GM12878 (cell line): Measurements from ENCODE around the gene TRIP12. TPM values are rescaled to one million over a fixed set of nuclear protein-coding genes. Genes with fewer than 3 reads are reported as not detected.

Experiments
- ATAC-seq: fragments of 200-7000 bp; cut with Tn5 transposase; 3 replicates; pipeline ENCODE4 v1.9.1; 2020; ENCODE audit warnings: mild to moderate bottlenecking, moderate library complexity
- BruUV-seq: library from RNA; stranded (reverse); fragments of 400-500 nt; replicated peaks from 2 replicates; lab custom pipeline; 2021; lab: Mats Ljungman, UMichigan
- CTCF ChIA-PET: fragments of 300-600 bp; sonication (Branson Sonifier 250); formaldehyde crosslinking; extraction: SDS; loops from one replicate; lab custom pipeline; 2021; ENCODE audit warnings: inconsistent platforms; lab: Yijun Ruan, JAX
- POLR2A ChIA-PET: fragments of 350-600 bp; formaldehyde crosslinking; extraction: SDS; loops from one replicate; lab custom pipeline; 2021; ENCODE audit warnings: inconsistent platforms; lab: Charles Lee
- RAD21 ChIA-PET: fragments of 300-600 bp; sonication (Branson Sonifier 250); formaldehyde crosslinking; loops from one replicate; lab custom pipeline; 2023; ENCODE audit warnings: antibody characterized with exemption; ENCODE audit not compliant: unreplicated experiment; lab: Charles Lee
- SMC1A ChIA-PET: fragments of 300-600 bp; sonication (Branson Sonifier 250); formaldehyde crosslinking; loops from one replicate; lab custom pipeline; 2023; ENCODE audit not compliant: unreplicated experiment, uncharacterized antibody; lab: Charles Lee
- DNase-seq: peaks from one replicate; pipeline ENCODE4 v3.0.0-alpha.2; 2011; ENCODE audit warnings: low read depth, low spot score
- FAIRE-seq: peaks from 3 replicates; lab custom pipeline; 2011; peaks lifted over from hg19 to GRCh38; lab: Jason Lieb, UNC
- H2AFZ ChIP-seq: 2 replicates; pipeline ENCODE4 v1.6.0; 2011; ENCODE audit warnings: low read depth, low read length, control low read depth; ENCODE audit not compliant: control insufficient read depth
- H3K27ac ChIP-seq: 2 replicates; pipeline ENCODE4 v1.5.1; 2011; ENCODE audit warnings: control low read depth; ENCODE audit not compliant: control insufficient read depth, insufficient read depth
- H3K27me3 ChIP-seq, 2 experiments: replicated peaks in 1 of 2; 2 replicates each; pipeline versions ENCODE4 v1.6.0 to v1.6.1; 2011; ENCODE audit warnings: low read length in 1 of 2; ENCODE audit not compliant: control insufficient read depth in 2 of 2, insufficient read depth in 2 of 2
- H3K36me3 ChIP-seq, 2 experiments: 2 replicates each; pipeline ENCODE4 v1.5.1; 2011; ENCODE audit warnings: low read length in 1 of 2; ENCODE audit not compliant: control insufficient read depth in 2 of 2, insufficient read depth in 2 of 2
- H3K4me1 ChIP-seq: 2 replicates; pipeline ENCODE4 v1.6.1; 2011; ENCODE audit warnings: mild to moderate bottlenecking, low read length, moderate library complexity, mixed read lengths; ENCODE audit not compliant: control insufficient read depth, insufficient read depth
- H3K4me2 ChIP-seq: 2 replicates; pipeline ENCODE4 v1.6.0; 2011; ENCODE audit warnings: control low read depth; ENCODE audit not compliant: control insufficient read depth, insufficient read depth
- H3K4me3 ChIP-seq: fragments of 200-600 bp; sonication (generic); 2 replicates; pipeline ENCODE4 v1.5.1; 2016
- H3K79me2 ChIP-seq: 2 replicates; pipeline ENCODE4 v1.6.0; 2011; ENCODE audit warnings: low read length; ENCODE audit not compliant: control insufficient read depth, insufficient read depth
- H3K9ac ChIP-seq: 2 replicates; pipeline ENCODE4 v1.8.0; 2011; ENCODE audit warnings: low read length, control low read depth, mixed read lengths; ENCODE audit not compliant: control insufficient read depth, insufficient read depth
- H3K9me3 ChIP-seq: replicated peaks from 3 replicates; pipeline ENCODE4 v1.5.1; 2011; ENCODE audit warnings: mild to moderate bottlenecking, low read length; ENCODE audit not compliant: control insufficient read depth, insufficient read depth
- H4K20me1 ChIP-seq: 2 replicates; pipeline ENCODE4 v1.6.0; 2011; ENCODE audit not compliant: control insufficient read depth, insufficient read depth
- BMI1 ChIP-seq: fragments of 450-650 bp; IDR thresholded peaks from 2 replicates; pipeline ENCODE4 v1.6.1; 2016; ENCODE audit warnings: mild to moderate bottlenecking, moderate library complexity, borderline replicate concordance
- CHD1 ChIP-seq: IDR thresholded peaks from 2 replicates; pipeline ENCODE4 v1.6.1; 2012; ENCODE audit warnings: low read depth, low read length, improper control_type of control experiment
- EED ChIP-seq: sonication (generic); IDR thresholded peaks from 2 replicates; pipeline ENCODE4 v1.6.1; 2016; ENCODE audit warnings: antibody characterized with exemption, low read depth
- JUND ChIP-seq: IDR thresholded peaks from 2 replicates; pipeline ENCODE4 v1.6.1; 2012; ENCODE audit warnings: low read depth, mild to moderate bottlenecking, low read length, improper control_type of control experiment, moderate library complexity
- PAX5 ChIP-seq: IDR thresholded peaks from 2 replicates; pipeline ENCODE4 v1.6.1; 2011; ENCODE audit warnings: low read depth, low read length, borderline replicate concordance
- RBBP5 ChIP-seq: fragments of 200-600 bp; sonication (generic); conservative IDR thresholded peaks from 2 replicates; pipeline ENCODE4 v1.6.1; 2016
- RELA ChIP-seq: fragments of 450-650 bp; IDR thresholded peaks from 2 replicates; pipeline ENCODE4 v1.8.0; 2014; ENCODE audit warnings: borderline replicate concordance; ENCODE audit not compliant: partially characterized antibody
- SREBF2 ChIP-seq: IDR thresholded peaks from 2 replicates; pipeline ENCODE4 v1.6.1; 2012; ENCODE audit warnings: mild to moderate bottlenecking, low read length
- YY1 ChIP-seq: IDR thresholded peaks from 2 replicates; pipeline ENCODE4 v1.6.1; 2011; ENCODE audit warnings: low read depth, mild to moderate bottlenecking, low read length
- WGBS: methylation state at CpG from one replicate; pipeline ENCODE4 v1.1.6; 2016; ENCODE audit warnings: low lambda C conversion rate; ENCODE audit not compliant: insufficient replicate concordance, insufficient coverage; ENCODE audit errors: missing lambda C conversion rate; 5-methylcytosine and 5-hydroxymethylcytosine counted together
- in situ Hi-C: fragments of 300-500 bp; cut with MboI; formaldehyde crosslinking; loops from 9 replicates; pipeline ENCODE4 v1.14.3; 2018; ENCODE audit warnings: mixed read lengths
- intact Hi-C: fragments of 100-400 bp; cut with micrococcal nuclease; formaldehyde crosslinking; loops from one replicate; pipeline ENCODE4 v1.14.2; 2022; ENCODE audit not compliant: unreplicated experiment
- polyA plus RNA-seq, 11 experiments: library from polyadenylated mRNA; depleted of rRNA in 4 of 11; unstranded in 6 of 11; stranded (reverse) in 5 of 11; fragments of >200 nt; fragmentation: Nextera tagmentation in 4 of 11; fragmentation: Illumina TruSeq in 1 of 11; extraction: Ambion mirVana in 4 of 11; extraction: Trizol in 1 of 11; gene quantifications; 1 replicate in 1 of 11; 2 replicates in 10 of 11; pipeline versions ENCODE4 v1.2.1 to v1.2.3, GENCODE V29; 2011 to 2016; ENCODE audit warnings: inconsistent platforms in 2 of 11, missing spikeins in 2 of 11, low read depth in 1 of 11
- total RNA-seq, 4 experiments: library from RNA; depleted of rRNA in 3 of 4; stranded (reverse); fragments of >200 nt in 3 of 4; fragmentation: Illumina TruSeq in 1 of 4; extraction: Trizol in 1 of 4; gene quantifications; 2 replicates each; pipeline versions ENCODE4 v1.2.1 to v1.2.3, GENCODE V29; 2013 to 2021

Gene TRIP12
- total and polyA plus RNA-seq, 10 of the 15 experiments (the other 5 are each of a cell fraction or from before 2014, with no cell fraction given) = 23.1 to 207 (median 97.0) TPM

GRCh38 chr2:229858351-229858750 lies 63.5 kb downstream of the TRIP12 start:
- Histone ChIP-seq H2AFZ (no peak overlapping the region), H3K79me2 (peaks cover 35% of the 10 kb centered on the region), H3K4me1 (no peaks in the 10 kb centered on the region), H3K27ac (no peak overlapping the region), H4K20me1 (no peaks in the 10 kb centered on the region; the same call in 1 of the 2 replicates), H3K9me3 (no peaks in the 10 kb centered on the region; the same call in 2 of the 3 replicates), H3K4me2 (no peak overlapping the region), H3K36me3 (peaks cover 3 to 23% of the 10 kb centered on the region in 2 experiments; a peak in 3 of 4 replicates), H3K27me3 (no peaks in the 10 kb centered on the region)
- POLR2A ChIA-PET = interaction anchor here (0.5 kb wide), 1 partner anchor 175 kb away, joined by 5 read pairs; no protein-coding TSS in a partner anchor
- CTCF ChIA-PET = interaction anchor here (3.9 kb wide), 1 partner anchor 52 kb away, joined by 14 read pairs; no protein-coding TSS in a partner anchor
- no peak for DNase-seq
- intact Hi-C loops (no loop called here), in situ Hi-C loops (no loop called here)
- BruUV-seq = no TSS peak
- SMC1A ChIA-PET = interaction anchor here (2.0 kb wide), 1 partner anchor 57 kb away, joined by 7 read pairs; no protein-coding TSS in a partner anchor
- TF ChIP-seq RELA = no peak
- TF ChIP-seq RBBP5 = no peak
- TF ChIP-seq JUND = no peak
- TF ChIP-seq EED = no peak
- TF ChIP-seq SREBF2 = no peak
- no peak for TF ChIP-seq YY1
- TF ChIP-seq PAX5 = no peak
- no peak for TF ChIP-seq CHD1
- TF ChIP-seq, all 136 proteins: peak for 0
- WGBS = 96% methylated on average over 3 of the region's 3 CpGs
- FAIRE-seq = no peak
- Histone ChIP-seq H3K9ac (no peak overlapping the region), H3K4me3 (no peak overlapping the region)
- RAD21 ChIA-PET = no interaction called here
- no peak for ATAC-seq

- Histone ChIP-seq H3K9ac (no peak overlapping the region), H3K9me3 (no peaks in the 10 kb centered on the region), H3K4me3 (no peak overlapping the region), H3K27me3 (no peaks in the 10 kb centered on the region), H3K27ac (no peak overlapping the region), H2AFZ (no peak overlapping the region), H3K79me2 (peaks cover 35% of the 10 kb centered on the region), H3K4me2 (no peak overlapping the region), H3K36me3 (peaks cover 3 to 23% of the 10 kb centered on the region in 2 experiments), H4K20me1 (no peaks in the 10 kb centered on the region; the same call in 1 of the 2 replicates), H3K4me1 (peaks cover 3% of the 10 kb centered on the region; the same call in 1 of the 2 replicates)
- in situ Hi-C loops = no loop called here
- intact Hi-C loops = no loop called here
- DNase-seq (no peak), ATAC-seq (no peak), FAIRE-seq (no peak)
- ChIA-PET POLR2A (no interaction called here), RAD21 (no interaction called here), SMC1A (interaction anchor here (1.6 to 2.8 kb wide), 6 partner anchors 8 to 64 kb away, joined by 6 to 13 read pairs (median 8); partner anchors contain the start of gene TRIP12), CTCF (interaction anchor here (1.2 to 3.9 kb wide), 3 partner anchors 17 to 78 kb away, joined by 3 to 14 read pairs (median 5); no protein-coding TSS in a partner anchor)
- WGBS = 100% methylated on average over 1 of the region's 1 CpG
- no peak for TF ChIP-seq BMI1
- no TSS peak for BruUV-seq
Observed at GRCh38 chr2:229857634-229858033, 64.2 kb downstream of the TRIP12 start.
